ENCODE results near the gene GPSM1. TPM values are rescaled to one million over a fixed set of nuclear protein-coding genes. Genes with fewer than 3 reads are reported as not detected.

GPSM1 gene
- total and polyA plus RNA-seq, 3 donors from 2014 or later = 33.5 to 101 (median 84.4) TPM

- peak overlapping the region in 1 of 2 donors; percentile 56 for H3K27ac ChIP-seq
- H3K4me1 ChIP-seq = peaks cover 13% of the 10 kb centered on the region
- H3K4me3 ChIP-seq = peak overlapping the region; percentile 76 to 84
- H3K27me3 ChIP-seq = no peaks in the 10 kb centered on the region
- no peaks in the 10 kb centered on the region for H3K9me3 ChIP-seq
- 1% methylated on average over 16 to 55 of the region's 67 CpGs for WGBS, 2 donors
- DNase-seq = peak; percentile 42
- TF ChIP-seq POLR2A (IDR thresholded peaks at IDR 0.05) (no peak), CTCF (IDR thresholded peaks at IDR 0.05) (no peak)
- H3K36me3 ChIP-seq (ENCODE audit: low read depth, missing control alignments) = no peaks in the 10 kb centered on the region
- intact Hi-C loops (cut with DNase I; ENCODE audit: low total_unique reads) = no loop called here
Measured at GRCh38 chr9:136399176-136400037, 72.1 kb downstream of the GPSM1 start.

- no peaks in the 10 kb centered on the region for H3K36me3 ChIP-seq (ENCODE audit: low read depth, missing control alignments)
- peak within 1 kb of the TSS; percentile 76 to 84 for H3K4me3 ChIP-seq
- WGBS, 2 donors = 4 to 10% methylated on average over 12 to 71 of the region's 71 CpGs
- TF ChIP-seq POLR2A (IDR thresholded peaks at IDR 0.05) = no peak
- peak; percentile 96 to 99 (median 98) for TF ChIP-seq CTCF (IDR thresholded peaks at IDR 0.05)
- peaks cover 13% of the 10 kb centered on the region for H3K4me1 ChIP-seq
- peak within 1 kb of the TSS; percentile 28 to 56 for H3K27ac ChIP-seq
- no peaks in the 10 kb centered on the region for H3K9me3 ChIP-seq
- intact Hi-C loops (cut with DNase I; ENCODE audit: low total_unique reads) = no loop called here
- peak; percentile 87 for DNase-seq
- no peaks in the 10 kb centered on the region for H3K27me3 ChIP-seq
Measured at GRCh38 chr9:136400038-136400834, 72.9 kb downstream of the GPSM1 start, which contains the start of gene SNAPC4. Gene SNAPC4, minus strand, starts transcription at chr9:136400170. Its CDS starts 1,742 bp downstream, at chr9:136398428.

GRCh38 chr9:136401173-136401922 lies 74.0 kb downstream of the GPSM1 start:
- TF ChIP-seq POLR2A (IDR thresholded peaks at IDR 0.05) (no peak), CTCF (IDR thresholded peaks at IDR 0.05) (no peak)
- Histone ChIP-seq H3K4me3 (no peak overlapping the region), H3K36me3 (ENCODE audit: low read depth, missing control alignments) (no peaks in the 10 kb centered on the region), H3K4me1 (peaks cover 13% of the 10 kb centered on the region), H3K9me3 (no peaks in the 10 kb centered on the region), H3K27ac (no peak overlapping the region), H3K27me3 (no peaks in the 10 kb centered on the region)
- no peak for DNase-seq
- intact Hi-C loops (cut with DNase I; ENCODE audit: low total_unique reads) = no loop called here
- 88 to 90% methylated on average over 18 of the region's 18 CpGs for WGBS, 2 donors

- no peaks in the 10 kb centered on the region for H3K36me3 ChIP-seq (ENCODE audit: low read depth, missing control alignments)
Measured at GRCh38 chr9:136402067-136402466, 74.7 kb downstream of the GPSM1 start.

More at GRCh38 chr9:136402067-136402466, 74.7 kb downstream of the GPSM1 start:
- Histone ChIP-seq H3K9me3 (no peaks in the 10 kb centered on the region), H3K4me1 (peaks cover 13% of the 10 kb centered on the region), H3K27ac (no peak overlapping the region), H3K4me3 (no peak overlapping the region), H3K27me3 (no peaks in the 10 kb centered on the region)
- no peak for TF ChIP-seq POLR2A (IDR thresholded peaks at IDR 0.05)
- TF ChIP-seq CTCF (IDR thresholded peaks at IDR 0.05) = no peak
- WGBS, 2 donors = 59 to 67% methylated on average over 13 of the region's 13 CpGs
- intact Hi-C loops (cut with DNase I; ENCODE audit: low total_unique reads) = no loop called here
- DNase-seq = no peak
